T-helper 2 cell treated with Interferon-gamma antibody and Interleukin-4, amounts not matched to agents 5 μg/mL and 100 μg/mL, for 36 hours (primary cell): ENCODE data around the gene COL4A1.

Experiments used
- DNase-seq: peaks from one replicate; pipeline ENCODE4 v3.0.0; 2021; ENCODE audit warnings: low spot score
- H3K27ac Mint-ChIP-seq: one replicate; pipeline ENCODE4 v1.8.0; 2021; ENCODE audit warnings: mild to moderate bottlenecking, mixed read lengths
- H3K27me3 Mint-ChIP-seq: one replicate; pipeline ENCODE4 v1.8.0; 2021; ENCODE audit warnings: low read depth, mixed read lengths
- H3K36me3 Mint-ChIP-seq: one replicate; pipeline ENCODE4 v1.8.0; 2021; ENCODE audit warnings: low read depth, mixed read lengths
- H3K4me1 Mint-ChIP-seq: one replicate; pipeline ENCODE4 v1.8.0; 2021; ENCODE audit warnings: low read depth, mixed read lengths
- H3K4me3 Mint-ChIP-seq: one replicate; pipeline ENCODE4 v1.8.0; 2022; ENCODE audit warnings: mild to moderate bottlenecking, moderate library complexity, mixed read lengths
- H3K9me3 Mint-ChIP-seq: one replicate; pipeline ENCODE4 v1.8.0; 2021; ENCODE audit warnings: mixed read lengths

COL4A1 gene

DNA sequence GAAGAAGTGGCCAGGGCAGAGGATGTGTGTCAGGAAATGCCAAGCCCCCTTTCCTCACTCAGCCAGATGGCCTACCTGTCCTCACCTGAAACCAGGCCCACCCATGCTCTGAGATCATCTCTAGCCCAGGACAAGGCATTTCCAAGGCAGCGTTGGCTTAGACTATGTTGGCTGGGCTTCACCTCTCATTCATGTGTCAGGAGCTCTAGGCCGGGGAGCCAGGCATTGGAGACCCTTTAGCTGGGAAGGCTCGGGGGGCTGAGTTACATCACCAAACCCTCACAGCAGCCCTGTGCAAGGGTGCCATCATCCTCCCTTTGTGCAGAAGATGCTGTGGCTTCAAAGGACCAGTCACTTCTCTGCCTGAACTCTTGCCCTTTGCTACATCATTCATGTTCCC lies 40.1 kb upstream of the COL4A1 start:
- no peaks in the 10 kb centered on the region for H3K9me3 Mint-ChIP-seq
- H3K27ac Mint-ChIP-seq, result no peak overlapping the region
- no peaks in the 10 kb centered on the region for H3K36me3 Mint-ChIP-seq
- peaks cover 11% of the 10 kb centered on the region for H3K27me3 Mint-ChIP-seq
- no peak overlapping the region for H3K4me3 Mint-ChIP-seq
- H3K4me1 Mint-ChIP-seq, result no peaks in the 10 kb centered on the region
- no peak for DNase-seq

DNA sequence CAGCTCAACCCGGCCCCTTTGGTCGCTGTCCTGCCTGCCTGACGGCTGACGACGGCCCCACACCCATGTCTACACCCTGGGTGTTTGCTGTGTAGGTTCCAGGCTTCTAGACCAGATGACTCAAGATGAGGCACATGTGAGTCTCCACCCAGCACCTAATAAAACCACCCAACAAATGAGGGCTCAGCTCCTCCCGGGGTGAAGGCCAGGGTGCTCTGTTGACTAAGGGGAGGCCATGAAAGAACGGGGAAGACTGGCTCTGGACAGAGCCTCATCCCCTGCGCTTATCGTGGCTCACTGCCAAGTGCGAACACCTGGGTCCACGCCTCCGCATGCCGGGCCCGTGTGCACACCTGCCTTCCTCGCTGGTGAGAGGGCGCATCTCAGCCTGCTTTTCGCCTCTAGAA lies 39.7 kb upstream of the COL4A1 start:
- no peak for DNase-seq
- peaks cover 14% of the 10 kb centered on the region for H3K27me3 Mint-ChIP-seq
- peaks cover under 1% of the 10 kb centered on the region for H3K4me1 Mint-ChIP-seq

DNA sequence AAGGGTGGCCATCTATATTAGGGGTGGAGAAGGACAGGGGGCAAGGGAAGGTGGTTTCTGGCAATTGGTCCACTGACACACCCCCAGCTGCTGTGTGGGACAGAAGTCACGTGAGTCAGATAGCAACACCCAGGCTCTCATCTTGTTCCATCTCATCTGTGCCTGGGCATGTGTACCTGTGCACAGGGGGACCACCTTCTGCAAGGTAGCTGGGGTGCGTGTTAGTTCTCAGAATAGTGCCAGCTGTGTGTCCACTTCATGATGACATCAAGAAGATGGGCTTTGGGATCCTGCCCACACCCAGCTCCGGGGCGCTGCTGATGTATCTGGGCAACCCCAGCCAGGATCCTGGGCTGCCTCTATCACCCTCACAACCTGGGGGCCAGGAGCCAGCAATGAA lies 38.7 kb upstream of the COL4A1 start:
- H3K27ac Mint-ChIP-seq, result no peak overlapping the region
- H3K4me3 Mint-ChIP-seq, result no peak overlapping the region
- no peak for DNase-seq
- no peaks in the 10 kb centered on the region for H3K9me3 Mint-ChIP-seq
- peaks cover 10% of the 10 kb centered on the region for H3K4me1 Mint-ChIP-seq
- no peaks in the 10 kb centered on the region for H3K36me3 Mint-ChIP-seq
- H3K27me3 Mint-ChIP-seq, result peaks cover 20% of the 10 kb centered on the region

More for the DNA sequence above, 39.7 kb upstream of the COL4A1 start:
- no peak overlapping the region for H3K27ac Mint-ChIP-seq
- H3K4me3 Mint-ChIP-seq, result no peak overlapping the region
- no peaks in the 10 kb centered on the region for H3K9me3 Mint-ChIP-seq
- no peaks in the 10 kb centered on the region for H3K36me3 Mint-ChIP-seq

DNA sequence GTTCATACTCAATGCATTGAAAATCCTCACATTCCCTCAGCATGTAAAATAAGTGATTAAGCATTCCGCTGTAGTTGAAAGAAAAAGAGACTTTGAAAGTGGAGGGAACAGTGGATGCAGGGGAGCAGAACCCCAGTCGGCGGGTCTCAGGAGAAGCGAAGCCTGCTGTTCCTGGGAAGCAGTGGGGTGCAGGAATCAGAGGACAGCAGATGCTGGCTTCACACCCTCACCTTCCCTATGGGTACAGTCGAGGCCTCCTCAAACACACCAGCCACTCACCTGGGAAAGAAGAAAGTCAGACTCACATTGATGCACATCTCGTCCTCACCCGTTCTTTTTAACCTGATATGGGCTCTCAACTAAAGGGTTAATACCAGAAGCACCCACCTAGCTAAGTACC lies 38.3 kb upstream of the COL4A1 start:
- Mint-ChIP-seq H3K9me3 (no peaks in the 10 kb centered on the region), H3K27ac (no peak overlapping the region), H3K4me3 (no peak overlapping the region), H3K36me3 (no peaks in the 10 kb centered on the region), H3K4me1 (peaks cover 14% of the 10 kb centered on the region), H3K27me3 (peaks cover 23% of the 10 kb centered on the region)
- no peak for DNase-seq

DNA sequence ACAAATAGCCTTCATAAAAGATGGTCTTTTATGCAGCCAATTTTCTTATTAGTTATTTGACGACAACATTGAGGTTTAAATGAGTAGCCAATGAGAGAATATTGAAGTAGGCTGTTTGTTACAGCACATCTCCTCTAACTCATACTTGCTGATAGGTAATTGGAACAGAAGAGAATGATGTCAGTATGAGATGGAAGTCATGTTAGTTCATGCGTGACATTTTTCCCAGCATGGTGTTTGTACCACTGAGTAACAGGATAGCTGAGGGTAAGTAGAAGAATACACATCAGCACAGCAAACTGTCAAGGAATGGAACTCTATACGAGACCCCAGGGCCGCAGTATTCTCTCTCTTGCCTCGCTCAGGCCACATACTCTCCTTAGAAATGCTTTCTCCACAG lies 37.4 kb upstream of the COL4A1 start:
- no peaks in the 10 kb centered on the region for H3K9me3 Mint-ChIP-seq
- peaks cover 25% of the 10 kb centered on the region for H3K27me3 Mint-ChIP-seq

DNA sequence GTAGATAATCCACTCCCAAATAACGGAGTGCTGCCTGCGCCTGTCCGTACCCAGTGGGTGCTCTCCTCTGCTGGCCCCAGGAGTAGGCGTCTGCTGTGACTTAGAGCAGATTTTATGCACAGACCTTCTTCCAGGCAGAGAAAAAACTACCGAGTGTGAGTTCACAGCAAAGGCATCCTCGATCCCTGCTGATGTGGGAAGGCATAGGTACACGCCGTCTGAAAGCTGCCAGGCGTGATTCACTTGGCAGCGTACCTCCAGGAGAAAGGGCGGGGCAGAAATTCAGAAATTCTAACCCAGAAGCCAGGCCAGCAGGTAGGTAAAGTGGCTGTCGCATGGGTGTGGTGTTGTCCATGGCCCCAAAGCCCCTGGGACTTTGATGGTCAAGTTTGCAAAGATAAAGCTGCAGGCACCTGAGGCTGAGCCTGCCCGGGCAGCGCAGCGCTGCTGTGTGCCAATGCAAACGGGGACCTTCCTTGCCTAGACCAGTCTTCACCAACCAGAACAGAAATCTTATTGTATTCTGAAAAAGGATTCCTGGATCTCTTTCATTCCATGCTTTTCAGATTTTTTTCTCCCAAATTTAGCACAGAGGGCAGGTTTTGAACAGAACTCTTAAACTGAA lies 36.4 kb upstream of the COL4A1 start:
- Mint-ChIP-seq H3K4me1 (peaks cover 20% of the 10 kb centered on the region), H3K27me3 (peaks cover 25% of the 10 kb centered on the region), H3K27ac (no peak overlapping the region)

More for the DNA sequence above, 37.4 kb upstream of the COL4A1 start:
- H3K36me3 Mint-ChIP-seq, result no peaks in the 10 kb centered on the region
- no peak overlapping the region for H3K27ac Mint-ChIP-seq
- H3K4me1 Mint-ChIP-seq, result peaks cover 16% of the 10 kb centered on the region
- DNase-seq, result no peak
- no peak overlapping the region for H3K4me3 Mint-ChIP-seq

DNA sequence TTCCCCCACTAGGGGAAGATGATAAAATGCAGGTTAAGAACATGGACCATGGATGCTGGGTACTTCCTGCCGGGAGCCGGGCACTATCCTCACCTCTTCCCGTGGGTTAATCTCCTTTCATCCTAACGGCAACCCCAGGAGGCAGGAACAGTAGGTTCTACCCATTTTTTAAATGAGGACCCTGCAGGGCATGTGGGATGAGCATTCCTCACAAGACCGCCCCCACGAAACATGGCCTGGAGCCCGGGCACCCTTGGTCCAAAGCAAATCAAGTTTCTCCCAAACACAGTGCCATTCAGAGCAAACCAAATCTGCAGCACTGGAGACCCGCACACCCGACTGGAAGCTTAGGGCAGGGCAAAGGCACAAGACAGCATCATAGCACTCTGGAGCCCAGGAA lies 35.5 kb upstream of the COL4A1 start:
- DNase-seq, result no peak
- peaks cover 25% of the 10 kb centered on the region for H3K27me3 Mint-ChIP-seq
- H3K4me3 Mint-ChIP-seq, result no peak overlapping the region
- no peaks in the 10 kb centered on the region for H3K36me3 Mint-ChIP-seq
- H3K4me1 Mint-ChIP-seq, result peaks cover 20% of the 10 kb centered on the region
- H3K9me3 Mint-ChIP-seq, result no peaks in the 10 kb centered on the region
- H3K27ac Mint-ChIP-seq, result no peak overlapping the region

More for the DNA sequence above, 36.4 kb upstream of the COL4A1 start:
- H3K9me3 Mint-ChIP-seq, result no peaks in the 10 kb centered on the region
- DNase-seq, result no peak
- H3K4me3 Mint-ChIP-seq, result no peak overlapping the region
- H3K36me3 Mint-ChIP-seq, result no peaks in the 10 kb centered on the region

DNA sequence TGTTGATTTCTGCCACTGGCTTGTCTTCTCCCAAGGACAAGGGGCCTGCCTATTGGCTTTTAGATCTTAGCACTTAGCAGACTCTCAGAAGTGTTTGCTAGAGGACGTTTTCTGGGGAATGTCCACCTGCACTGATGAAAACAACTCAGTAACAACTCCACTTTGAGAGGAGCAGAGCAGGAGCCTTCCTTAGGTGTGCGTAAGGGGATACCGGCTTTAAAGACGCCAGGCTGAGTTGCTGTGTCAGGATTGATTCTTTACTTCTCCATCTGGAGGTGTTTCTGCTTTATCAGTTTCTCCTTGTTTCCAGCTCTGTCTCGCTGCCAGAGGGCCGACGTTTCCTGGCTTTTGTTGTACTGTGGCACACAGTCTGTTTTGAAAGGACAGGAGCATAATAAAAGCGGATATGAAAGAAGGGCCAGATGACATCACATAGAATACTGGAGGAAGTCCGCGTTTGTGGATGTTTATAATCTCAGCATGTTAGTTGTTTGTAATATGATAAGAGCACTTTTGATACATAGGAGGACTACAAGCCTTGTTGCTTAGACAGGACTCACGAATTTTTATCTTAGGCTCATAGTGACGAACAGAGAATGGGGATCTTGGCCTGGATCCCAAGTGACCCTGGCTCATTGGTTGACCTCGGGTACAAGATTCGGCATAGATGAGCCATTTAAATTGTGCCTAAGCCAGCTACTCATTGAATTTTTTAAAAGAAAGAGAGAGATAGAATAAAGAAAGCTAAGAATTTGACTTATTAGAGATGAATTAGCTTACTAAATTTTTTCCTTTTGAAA lies 34.7 kb upstream of the COL4A1 start:
- Mint-ChIP-seq H3K36me3 (no peaks in the 10 kb centered on the region), H3K9me3 (no peaks in the 10 kb centered on the region), H3K4me3 (peak overlapping the region; percentile 71), H3K4me1 (peaks cover 20% of the 10 kb centered on the region), H3K27me3 (peaks cover 25% of the 10 kb centered on the region), H3K27ac (no peak overlapping the region)
- no peak for DNase-seq

DNA sequence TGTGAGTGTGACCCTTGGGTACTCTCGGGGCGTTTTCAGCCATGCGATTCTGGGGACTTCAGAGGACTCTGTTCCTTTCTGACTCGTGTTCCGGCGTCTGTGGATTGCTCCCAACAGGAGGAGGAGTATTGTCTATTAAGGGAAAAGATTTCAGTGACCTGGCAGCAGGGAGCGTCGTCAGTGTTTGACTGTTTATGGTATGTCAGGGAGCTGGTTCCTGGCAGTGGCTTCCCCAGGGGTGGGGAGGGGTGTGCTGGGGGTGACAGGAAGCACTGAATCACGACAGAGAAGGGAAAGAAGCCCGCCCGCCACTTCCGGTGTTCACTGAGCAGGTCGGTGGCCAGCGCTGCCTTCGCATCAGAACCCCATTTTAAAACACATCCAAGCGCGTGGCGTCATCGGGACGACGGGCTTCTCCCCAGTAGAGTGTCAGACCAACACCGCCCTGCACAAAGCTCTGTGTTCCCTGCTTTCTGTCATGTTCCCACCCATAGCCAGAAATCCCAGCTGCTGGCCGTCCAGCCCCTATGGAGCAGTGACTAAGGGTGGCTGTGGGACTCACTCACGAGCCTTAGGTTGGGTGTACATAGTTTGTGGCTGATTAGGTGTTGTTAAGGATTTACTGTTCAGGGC lies 34.0 kb upstream of the COL4A1 start:
- Mint-ChIP-seq H3K9me3 (no peaks in the 10 kb centered on the region), H3K4me3 (peak overlapping the region; percentile 71), H3K36me3 (no peaks in the 10 kb centered on the region), H3K27ac (no peak overlapping the region), H3K27me3 (peaks cover 25% of the 10 kb centered on the region), H3K4me1 (peaks cover 20% of the 10 kb centered on the region)
- DNase-seq, result peak; percentile 58

DNA sequence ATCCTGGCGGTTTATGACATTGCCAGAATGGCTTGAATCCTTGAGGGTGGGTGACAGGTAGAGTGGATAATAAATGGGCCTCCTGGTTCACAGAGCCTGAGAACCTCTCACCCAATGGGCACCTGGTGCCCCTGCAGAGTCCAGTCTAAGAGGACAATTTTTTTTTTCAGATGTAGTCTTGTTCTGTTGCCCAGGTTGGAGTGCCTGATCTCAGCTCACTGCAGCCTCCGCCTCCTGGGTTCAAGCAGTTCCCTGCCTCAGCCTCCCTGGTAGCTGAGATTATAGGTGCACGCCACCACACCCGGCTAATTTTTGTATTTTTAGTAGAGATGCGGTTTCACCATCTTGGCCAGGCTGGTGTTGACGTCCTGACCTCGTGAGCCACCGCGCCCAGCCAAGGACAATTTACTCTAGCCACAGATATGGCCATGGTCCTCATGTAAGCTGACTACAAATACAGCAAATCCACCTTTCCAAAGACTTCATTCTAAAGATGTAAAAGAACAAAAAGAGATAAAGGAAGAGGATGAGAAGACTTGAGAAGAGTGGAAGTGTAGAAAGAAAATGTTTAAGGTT lies 33.1 kb upstream of the COL4A1 start:
- no peaks in the 10 kb centered on the region for H3K9me3 Mint-ChIP-seq
- no peak for DNase-seq
- peaks cover 20% of the 10 kb centered on the region for H3K4me1 Mint-ChIP-seq
- peak overlapping the region; percentile 71 for H3K4me3 Mint-ChIP-seq
- peak overlapping the region; percentile 38 for H3K27ac Mint-ChIP-seq
- H3K27me3 Mint-ChIP-seq, result peaks cover 25% of the 10 kb centered on the region
- no peaks in the 10 kb centered on the region for H3K36me3 Mint-ChIP-seq

DNA sequence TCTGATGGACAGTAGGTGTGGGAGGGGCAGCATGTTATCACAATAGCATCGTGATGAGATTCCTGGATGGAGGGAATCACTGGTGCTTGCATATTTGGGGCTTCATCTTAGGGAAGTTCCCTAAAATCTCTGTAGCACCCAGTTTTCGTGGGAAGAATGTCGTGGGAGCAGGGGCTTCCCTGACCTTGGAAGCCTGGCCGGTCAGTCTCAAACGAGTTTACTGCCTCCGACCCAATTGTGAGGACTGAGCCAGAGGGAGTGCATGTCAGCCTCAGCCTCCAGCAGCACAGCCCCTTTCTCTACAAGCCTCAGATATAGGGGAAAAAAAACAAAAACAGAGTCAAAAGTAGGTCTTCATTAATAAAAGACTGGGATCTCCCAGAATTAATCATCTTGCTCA lies 32.3 kb upstream of the COL4A1 start:
- H3K9me3 Mint-ChIP-seq, result no peaks in the 10 kb centered on the region
- H3K27ac Mint-ChIP-seq, result no peak overlapping the region
- peaks cover 20% of the 10 kb centered on the region for H3K4me1 Mint-ChIP-seq
- no peaks in the 10 kb centered on the region for H3K36me3 Mint-ChIP-seq
- peaks cover 22% of the 10 kb centered on the region for H3K27me3 Mint-ChIP-seq
- DNase-seq, result no peak
- H3K4me3 Mint-ChIP-seq, result no peak overlapping the region

DNA sequence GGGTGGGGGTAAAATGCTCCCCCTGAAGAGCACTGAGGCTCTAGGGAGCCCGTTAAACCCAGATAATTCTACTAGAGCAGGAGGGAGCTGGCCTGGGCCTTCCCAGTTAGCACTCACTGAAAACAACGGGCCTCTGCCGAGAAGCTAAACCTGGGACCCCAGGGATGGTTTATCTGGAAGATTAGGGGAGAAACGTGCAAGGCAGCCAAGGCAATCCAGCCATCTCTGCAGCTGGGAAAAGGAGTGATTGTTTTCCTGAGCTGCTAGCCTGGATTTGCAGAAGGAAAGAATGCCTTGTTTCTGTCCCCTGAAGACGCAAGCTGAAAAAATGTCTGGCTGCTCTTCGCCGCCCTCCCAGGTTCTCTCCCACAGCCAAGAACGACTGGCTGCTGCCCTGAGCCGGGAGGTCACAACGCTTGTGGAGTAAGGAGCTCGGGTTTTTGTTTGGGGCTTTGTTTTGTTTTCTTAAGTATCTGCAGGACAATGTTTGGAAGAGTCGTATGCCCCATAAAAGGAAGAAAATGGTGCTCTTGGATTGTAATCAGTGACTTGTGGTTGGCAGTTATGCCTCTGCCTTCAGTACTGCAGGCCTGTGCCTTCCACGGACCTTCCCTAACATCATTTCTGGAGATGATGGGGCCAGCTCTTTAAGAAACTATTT lies 31.6 kb upstream of the COL4A1 start:
- Mint-ChIP-seq H3K36me3 (no peaks in the 10 kb centered on the region), H3K4me3 (no peak overlapping the region)
- no peak for DNase-seq

DNA sequence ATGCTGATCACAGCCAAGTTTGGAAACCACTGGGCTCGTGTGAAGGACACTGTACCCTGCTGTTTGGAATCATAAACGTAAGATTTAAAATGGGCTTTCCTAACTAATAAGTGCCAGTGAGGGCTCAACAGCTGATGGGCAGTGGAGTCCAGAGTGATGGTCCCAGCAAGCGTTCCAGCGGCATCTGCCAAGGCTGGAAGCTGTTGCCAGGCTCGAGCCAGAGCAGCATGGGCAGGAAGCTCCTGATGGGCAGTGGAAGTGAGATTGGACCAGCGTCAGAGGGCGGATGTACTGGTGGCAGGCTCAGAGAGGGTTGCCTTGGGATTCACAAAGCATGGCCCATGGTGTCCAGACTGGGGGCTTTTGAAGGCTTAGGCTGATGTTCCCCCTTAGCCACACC lies 30.3 kb upstream of the COL4A1 start:
- Mint-ChIP-seq H3K4me1 (peaks cover 20% of the 10 kb centered on the region), H3K27me3 (peaks cover 19% of the 10 kb centered on the region), H3K27ac (no peak overlapping the region), H3K9me3 (no peaks in the 10 kb centered on the region), H3K36me3 (no peaks in the 10 kb centered on the region), H3K4me3 (no peak overlapping the region)
- DNase-seq, result no peak

More for the DNA sequence above, 31.6 kb upstream of the COL4A1 start:
- Mint-ChIP-seq H3K27ac (no peak overlapping the region), H3K27me3 (peaks cover 22% of the 10 kb centered on the region), H3K9me3 (no peaks in the 10 kb centered on the region), H3K4me1 (peaks cover 20% of the 10 kb centered on the region)
